HG02970 (cell line): Measurements from ENCODE around the gene ERI2.
A peak's percentile ranks its signal among the peaks of the same experiment; 100 is the strongest.

Experiments used
- ATAC-seq: cut with Tn5 transposase; IDR thresholded peaks from one replicate; pipeline ENCODE4 v1.9.1; 2021; ENCODE audit warnings: mild to moderate bottlenecking, moderate library complexity, moderate number of reproducible peaks; ENCODE audit not compliant: unreplicated experiment, low FRiP score

ERI2 gene

DNA sequence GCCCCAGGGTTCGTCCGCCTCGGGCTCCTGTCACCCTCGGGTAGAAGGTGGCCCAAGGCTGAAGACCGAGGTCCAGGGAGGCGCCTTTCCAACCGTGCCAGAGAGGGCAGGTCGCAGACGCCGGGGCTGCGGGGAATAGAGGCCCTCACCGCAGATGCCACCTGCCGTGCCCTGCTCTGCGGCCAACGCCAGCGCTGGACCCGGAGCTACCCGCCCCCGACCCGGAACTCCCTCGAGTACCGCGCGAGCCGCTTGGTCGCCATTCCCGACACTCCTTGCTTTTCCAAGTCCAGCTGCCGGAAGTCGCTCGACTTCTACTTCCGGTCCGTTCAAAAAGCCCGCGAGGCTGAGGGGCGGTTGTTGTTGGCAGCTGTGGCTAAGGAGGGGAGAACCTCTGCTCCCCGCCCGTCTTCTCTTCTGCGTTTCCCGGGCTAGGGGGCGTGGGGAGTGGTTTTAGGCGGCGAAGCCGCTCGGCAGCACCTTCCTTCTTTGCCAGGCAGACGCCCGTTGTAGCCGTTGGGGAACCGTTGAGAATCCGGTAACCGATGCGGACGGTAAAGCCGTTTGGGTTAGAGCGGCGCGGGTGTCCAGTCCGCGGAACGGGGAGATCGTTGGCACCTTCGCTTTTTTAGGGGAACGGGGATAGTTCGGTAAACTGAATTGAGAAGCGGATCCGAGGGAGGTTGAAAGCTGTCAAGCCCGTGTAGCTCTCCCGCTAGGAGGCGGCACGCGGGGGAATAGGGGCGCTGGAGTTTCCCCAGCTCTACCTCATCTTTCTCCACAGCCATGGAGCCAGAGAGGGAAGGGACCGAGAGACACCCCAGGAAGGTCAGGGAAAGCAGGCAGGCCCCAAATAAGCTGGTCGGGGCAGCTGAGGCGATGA lies at the start of gene ERI2, which contains the start of gene REXO5:
TSS of gene ERI2 (minus strand) at position 305 of the 883 bp plus-strand sequence. CDS start at position 263, 42 bp downstream.
TSS of gene REXO5 (plus strand) at position 360 of the 883 bp plus-strand sequence. CDS start at position 787, 427 bp downstream.
- ATAC-seq = peak; percentile 72

DNA sequence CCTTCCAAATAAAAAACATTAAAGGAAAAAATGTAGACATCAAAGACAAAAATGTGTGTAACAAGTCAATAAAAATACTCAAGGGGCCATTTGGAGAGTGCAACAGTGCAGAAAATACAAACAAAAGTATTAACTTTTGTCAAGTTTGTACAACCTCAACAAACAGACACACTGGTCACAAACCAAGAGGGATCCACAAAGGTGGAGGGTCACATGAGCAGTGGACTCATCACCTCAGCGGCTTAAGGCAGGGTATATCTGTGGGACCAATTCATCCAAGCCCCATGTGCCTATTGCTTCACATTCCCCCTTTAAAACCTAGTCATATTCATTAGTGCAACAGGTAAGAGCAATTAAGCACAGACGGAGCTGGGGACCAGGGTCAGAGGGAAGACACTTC lies 48.7 kb upstream of the ERI2 start:
- ATAC-seq = no peak

DNA sequence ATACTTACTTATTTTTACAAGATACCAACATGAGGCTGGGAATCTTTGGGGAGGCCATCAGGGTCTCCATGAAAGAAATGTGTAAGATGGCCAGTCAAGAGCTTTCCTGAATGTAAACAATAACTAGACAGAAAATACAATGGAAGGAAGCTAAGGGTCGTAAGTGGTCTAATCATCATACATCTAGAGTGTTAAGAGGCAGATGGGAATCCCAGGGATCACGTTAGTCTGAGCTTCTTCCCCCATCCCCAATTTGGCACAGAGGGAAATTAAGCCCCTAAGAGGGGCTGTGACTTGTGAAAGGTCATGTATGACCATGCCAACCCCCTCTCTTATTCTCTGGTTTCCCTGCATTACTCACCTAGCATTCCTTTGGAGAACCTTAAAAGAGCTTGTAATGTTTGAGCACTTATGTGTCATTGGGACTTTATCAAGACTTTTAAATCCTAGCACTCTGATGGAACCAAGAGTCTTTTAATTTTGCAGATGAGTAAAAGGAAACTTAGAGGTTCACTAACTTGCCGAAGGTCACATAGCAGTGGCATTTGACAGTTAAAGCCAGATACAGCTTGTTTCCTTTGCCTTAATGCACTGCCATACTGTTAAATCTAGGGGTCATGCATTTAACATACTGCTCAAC lies 47.8 kb upstream of the ERI2 start:
- no peak for ATAC-seq

GRCh38 chr16:20853143-20853542 lies 46.9 kb upstream of the ERI2 start:
- no peak for ATAC-seq

DNA sequence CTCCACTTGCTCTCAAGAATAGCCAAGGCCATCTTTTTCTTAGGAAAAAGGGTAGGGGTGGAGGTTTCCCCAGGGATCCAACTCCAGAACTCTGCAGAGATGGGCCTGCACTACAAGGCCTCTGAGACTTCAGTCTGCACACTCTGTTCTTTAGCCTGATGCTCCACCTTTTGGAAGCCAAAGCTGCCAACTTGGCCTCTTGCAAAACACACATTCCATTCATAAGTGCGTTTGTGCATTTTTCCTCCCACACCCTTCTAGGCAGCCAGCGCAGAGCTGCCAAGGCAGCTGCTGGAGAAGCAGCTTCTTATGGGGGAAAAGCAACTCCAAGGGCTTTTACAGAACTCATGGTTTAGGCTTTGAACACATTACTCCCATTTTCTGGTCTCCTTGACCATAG lies 45.3 kb upstream of the ERI2 start:
- no peak for ATAC-seq

DNA sequence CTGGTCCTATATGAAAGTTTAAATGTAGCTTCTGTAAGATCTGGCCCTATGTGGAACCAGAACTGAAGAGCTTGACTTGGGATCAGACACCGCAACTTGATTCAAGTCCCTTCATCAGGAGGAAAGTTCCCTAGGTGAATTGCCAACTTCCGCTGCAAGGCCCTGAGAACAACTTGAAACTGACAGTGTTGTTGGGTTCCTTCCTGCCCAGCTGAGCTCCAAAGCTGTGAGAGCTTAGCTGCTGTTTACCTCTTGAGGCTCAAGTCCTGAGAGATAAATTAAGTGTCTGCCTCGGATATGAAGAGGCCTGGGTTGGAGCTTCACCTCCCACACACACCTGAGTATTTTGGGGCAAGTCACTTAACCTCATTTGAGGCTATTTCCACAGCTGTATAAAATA lies 44.7 kb upstream of the ERI2 start:
- no peak for ATAC-seq

DNA sequence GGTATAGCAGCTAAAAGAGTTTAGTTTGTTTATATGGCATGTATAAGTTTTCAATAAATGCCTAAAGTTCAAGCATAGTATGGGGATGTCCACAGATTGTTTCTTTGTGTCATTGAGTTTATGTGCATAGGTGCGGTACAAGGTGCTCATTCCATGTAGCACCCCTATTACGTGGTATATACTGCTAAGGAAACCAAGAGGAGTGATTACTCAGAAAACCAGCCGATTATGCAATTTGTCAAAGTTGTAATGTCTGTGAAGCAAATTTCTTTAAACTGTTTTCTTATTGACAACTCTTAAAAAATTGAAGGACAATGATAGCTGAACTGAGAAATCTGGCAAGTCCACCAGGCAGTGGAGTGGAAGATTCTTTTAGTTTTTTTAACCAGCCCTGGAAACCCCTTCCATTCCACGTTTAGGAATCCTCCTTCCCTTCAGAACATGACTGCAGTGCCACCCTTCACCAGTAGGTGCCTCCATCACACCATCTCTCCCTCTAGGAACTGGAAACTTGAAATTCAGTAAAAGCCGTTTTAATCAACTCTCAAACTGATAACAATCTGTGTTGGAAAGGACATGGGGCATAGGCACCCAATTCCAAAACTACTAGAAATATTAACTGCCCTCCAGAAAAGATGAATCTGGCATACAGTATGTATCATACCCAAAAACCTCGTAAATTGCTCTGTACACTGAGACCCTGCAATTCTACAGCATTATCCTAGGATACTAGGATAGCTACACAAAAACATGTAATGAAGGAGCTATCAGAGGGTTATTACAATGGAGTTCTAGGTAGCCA lies 43.5 kb upstream of the ERI2 start:
- no peak for ATAC-seq

GRCh38 chr16:20847550-20847949 lies 41.3 kb upstream of the ERI2 start:
- no peak for ATAC-seq

GRCh38 chr16:20846551-20846950 lies 40.3 kb upstream of the ERI2 start:
- no peak for ATAC-seq

DNA sequence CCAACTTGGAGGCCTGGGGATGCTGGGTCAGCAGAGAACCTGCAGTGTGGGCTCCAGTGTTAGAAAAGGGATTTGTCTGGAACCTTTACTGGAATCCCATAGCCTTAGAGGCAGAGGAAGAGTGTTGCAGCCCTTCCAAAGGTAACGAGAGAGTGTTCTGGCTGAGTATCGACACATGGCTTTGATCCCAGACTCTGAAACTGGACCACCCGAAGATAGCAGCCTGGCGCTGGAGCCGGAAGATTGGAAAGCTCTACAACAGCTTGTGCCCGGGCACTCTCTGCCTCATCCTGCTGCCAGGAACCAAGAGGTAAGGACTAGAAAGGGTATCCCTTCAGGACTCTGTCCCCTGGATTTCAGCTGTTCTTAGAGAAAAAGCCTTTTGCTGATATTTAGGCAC lies 39.8 kb upstream of the ERI2 start:
- no peak for ATAC-seq

- ATAC-seq = no peak
Observed at GRCh38 chr16:20844588-20844987, 38.3 kb upstream of the ERI2 start.

DNA sequence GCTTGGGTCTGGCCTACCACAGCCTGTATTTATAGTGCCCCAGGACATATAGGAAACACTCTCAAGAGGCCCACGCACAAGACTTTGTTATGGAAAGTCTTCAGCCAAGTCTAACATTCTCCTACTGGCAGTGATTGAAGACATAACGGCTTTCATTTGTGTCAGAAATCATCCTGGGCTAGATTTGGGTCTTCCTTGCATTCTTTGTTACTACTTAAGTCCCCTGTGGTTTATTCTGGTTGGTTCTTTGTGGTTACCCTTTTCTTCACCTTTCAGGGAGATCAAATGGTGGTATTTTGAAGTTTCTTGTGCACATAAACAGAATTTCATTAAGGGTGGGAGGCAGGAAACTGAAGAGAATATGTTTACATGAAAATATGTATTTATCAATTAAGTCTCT lies 37.8 kb upstream of the ERI2 start:
- ATAC-seq = no peak

DNA sequence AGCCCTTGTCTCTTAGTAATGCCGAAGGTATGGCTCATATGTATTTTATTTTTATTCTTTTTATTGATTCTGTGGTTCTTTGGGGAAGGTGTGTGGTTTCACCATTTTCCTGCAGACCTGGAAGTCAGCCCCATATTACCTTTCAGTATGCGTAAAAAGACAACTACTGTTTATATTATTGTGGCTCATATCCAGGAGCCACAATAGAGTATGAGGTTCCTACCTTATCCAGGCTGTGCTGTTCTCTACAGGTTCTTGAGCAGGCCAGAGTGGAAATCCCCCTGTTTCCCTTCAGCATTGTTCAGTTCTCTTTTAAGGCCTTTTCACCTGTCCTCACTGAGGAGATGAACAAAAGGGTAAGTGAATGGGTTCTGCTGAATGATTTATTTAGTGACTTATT lies 33.2 kb upstream of the ERI2 start:
- no peak for ATAC-seq

- no peak for ATAC-seq
Observed at GRCh38 chr16:20838240-20838639, 32.0 kb upstream of the ERI2 start.

GRCh38 chr16:20833086-20833485 lies 26.8 kb upstream of the ERI2 start:
- no peak for ATAC-seq

GRCh38 chr16:20830372-20830771 lies 24.1 kb upstream of the ERI2 start:
- ATAC-seq = no peak

DNA sequence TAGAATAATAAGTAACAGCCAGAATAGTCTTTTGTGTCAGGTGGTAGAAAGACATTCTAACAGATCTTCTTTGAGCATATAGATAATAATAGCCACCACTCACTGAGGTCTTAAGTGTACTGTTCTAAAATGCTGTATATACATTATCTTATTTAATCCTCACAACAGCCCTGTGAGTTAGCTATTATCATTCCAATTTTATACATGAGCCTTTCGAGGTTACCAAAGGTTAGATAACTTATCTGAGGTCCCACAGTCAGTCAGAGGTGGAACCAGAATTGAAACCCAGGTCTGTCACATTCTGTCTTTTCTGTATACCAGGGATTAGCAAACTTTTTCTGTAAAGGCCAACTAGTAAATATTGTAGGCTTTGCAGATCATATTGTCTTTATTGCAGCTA lies 23.3 kb upstream of the ERI2 start:
- no peak for ATAC-seq

- no peak for ATAC-seq
Observed at GRCh38 chr16:20826039-20826566, 19.8 kb upstream of the ERI2 start.

DNA sequence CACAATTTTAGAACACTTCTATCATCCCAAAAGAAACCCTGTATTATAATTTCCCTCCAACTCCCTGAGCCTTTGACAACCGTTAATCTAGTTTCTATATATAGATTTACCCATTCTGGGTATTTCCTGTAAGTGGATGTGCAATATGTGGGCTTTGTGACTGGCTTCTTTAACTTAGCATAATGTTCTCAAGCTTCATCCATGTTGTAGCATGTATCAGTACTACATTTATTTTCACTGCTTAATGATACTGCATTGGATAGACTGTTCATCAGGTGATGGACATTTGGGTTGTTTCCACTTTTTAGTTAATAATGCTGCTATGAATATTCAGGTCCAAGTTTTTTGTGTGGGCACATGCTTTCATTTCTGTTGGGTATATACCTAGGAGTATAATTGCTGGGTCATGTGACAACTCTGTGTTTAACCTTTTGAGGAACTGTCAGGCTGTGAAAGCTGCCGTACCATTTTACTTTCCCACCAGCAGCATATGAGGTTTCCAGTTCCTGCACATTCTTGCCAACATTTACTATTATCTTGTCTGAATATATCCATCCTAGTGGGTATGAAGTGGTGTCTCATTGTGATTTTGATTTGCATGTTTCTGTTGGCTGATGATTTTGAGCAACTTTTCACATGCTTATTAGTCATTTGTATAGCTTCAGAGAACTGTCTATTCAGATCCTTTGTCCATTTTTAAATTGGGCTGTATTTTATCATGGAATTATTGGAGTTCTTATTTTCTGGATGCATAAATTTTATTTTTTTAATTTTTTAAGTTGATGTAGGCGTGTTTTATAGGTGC lies 16.5 kb upstream of the ERI2 start:
- no peak for ATAC-seq

GRCh38 chr16:20821682-20822081 lies 15.4 kb upstream of the ERI2 start:
- no peak for ATAC-seq
